ENCODE measurements around the gene GEMIN7.
"Not testable (repeated sequence)": the region's sequence is repeated elsewhere in the genome, so short reads cannot be mapped to it uniquely, and the experiment has no call there.

GEMIN7 gene

GRCh38 chr19:45104658-45105349, 25.7 kb downstream of the GEMIN7 start:
- DNase-seq (ENCODE audit: low spot score) = no peak

DNA sequence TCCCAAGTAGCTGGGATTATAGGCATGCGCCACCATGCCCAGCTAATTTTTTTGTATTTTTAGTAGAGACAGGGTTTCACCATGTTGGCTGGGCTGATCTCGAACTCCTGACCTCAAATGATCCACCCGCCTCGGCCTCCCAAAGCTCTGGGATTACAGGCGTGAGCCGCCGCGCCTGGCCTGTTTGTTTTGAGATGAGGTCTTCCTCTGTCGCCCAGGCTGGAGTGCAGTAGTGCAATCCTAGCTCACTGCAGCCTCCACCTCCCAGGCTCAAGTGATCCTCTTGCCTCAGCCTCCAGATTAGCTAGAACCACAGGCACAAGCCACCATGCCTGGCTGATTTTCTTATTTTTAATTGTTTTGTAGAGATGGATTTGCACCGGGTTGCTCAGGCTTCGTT, 27.3 kb downstream of the GEMIN7 start:
- not testable (repeated sequence) for DNase-seq (ENCODE audit: low spot score)

DNA sequence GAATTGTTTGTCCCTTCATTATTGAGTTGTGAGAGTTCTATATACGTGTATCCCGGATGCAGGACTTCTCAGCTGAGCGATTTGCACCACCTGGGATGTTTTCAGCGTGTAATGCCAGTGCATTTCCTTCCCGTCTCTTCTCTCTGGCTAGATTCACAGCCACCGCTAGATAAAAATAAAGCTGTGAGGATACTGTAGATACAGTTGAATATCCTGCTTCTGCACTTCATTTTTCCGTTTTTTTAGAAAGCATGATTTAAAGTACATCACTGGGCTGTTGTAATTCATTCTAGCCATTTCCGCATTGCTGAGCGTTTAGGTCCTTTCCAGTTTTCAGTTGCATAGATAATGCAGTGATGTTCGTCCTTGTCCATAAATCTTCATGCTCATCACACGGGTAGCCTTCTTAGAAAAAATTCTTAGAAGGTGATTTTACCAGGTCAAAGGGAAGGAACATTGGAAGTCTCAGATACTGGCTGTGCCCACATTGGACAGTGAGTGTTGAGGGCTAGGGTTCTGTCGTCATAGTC, 28.6 kb downstream of the GEMIN7 start:
- DNase-seq (ENCODE audit: low spot score) = no peak

DNA sequence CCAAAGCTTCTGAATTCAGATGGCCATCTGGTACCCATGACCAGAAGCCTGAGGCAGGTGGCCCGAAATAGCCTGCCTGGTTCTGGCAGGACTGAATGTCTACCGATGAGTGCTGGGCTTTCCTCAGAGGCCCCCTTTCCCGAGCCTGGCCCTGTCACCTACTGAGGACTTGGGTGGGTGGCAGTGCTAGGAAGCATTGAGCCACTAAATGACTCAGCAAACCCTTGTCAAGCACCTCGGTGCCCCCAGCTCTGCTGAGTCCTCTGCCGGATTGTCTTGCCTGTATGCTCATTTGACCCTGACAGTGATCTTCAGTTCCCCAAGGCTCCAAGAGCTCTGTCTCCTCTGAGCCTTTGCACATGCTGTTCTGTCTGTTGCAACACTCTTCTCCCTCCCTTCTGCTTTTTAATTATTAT, 31.8 kb downstream of the GEMIN7 start:
- DNase-seq (ENCODE audit: low spot score) = no peak

GRCh38 chr19:45112111-45112827, 33.2 kb downstream of the GEMIN7 start:
- DNase-seq (ENCODE audit: low spot score) = no peak

DNA sequence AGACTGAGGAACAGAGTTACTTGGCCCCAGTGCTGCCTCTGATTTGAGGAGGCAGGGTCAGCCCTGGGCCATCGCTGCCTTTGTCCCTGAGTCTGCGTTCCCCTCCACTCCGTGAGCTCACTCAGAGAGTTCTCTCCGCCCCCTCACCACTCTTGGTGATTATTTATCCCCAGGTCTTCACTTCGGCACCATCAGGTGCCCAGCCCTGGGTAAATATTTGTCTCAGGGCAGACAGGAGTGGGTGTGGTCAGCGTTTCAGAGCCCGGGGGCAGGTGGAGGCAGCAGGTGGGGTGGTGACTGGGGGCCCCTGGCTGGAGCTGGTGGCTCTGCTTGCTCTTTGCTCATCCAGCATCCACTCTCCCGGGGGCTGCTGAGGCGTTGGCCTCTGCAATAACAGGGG, 34.6 kb downstream of the GEMIN7 start:
- no peak for DNase-seq (ENCODE audit: low spot score)

DNA sequence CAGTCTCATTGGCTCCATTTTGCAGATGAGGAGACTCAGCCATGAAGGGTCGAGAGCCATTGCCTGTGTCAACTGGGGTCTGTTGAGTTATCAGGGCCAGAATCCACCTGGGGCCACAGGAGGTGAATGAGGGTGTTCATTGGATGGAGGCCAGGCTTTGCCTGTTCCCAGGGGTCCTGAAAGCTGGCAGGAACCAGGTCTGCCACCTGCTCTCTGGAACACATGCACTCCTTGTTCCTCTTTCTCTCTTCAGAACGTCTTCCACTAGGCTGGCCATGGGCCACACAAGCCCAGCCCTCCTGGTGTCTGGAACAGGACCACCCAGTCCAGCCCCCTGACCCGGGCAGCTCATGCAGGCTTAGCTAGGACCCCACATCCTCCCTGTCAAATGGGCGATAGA, 35.1 kb downstream of the GEMIN7 start:
- no peak for DNase-seq (ENCODE audit: low spot score)

DNA sequence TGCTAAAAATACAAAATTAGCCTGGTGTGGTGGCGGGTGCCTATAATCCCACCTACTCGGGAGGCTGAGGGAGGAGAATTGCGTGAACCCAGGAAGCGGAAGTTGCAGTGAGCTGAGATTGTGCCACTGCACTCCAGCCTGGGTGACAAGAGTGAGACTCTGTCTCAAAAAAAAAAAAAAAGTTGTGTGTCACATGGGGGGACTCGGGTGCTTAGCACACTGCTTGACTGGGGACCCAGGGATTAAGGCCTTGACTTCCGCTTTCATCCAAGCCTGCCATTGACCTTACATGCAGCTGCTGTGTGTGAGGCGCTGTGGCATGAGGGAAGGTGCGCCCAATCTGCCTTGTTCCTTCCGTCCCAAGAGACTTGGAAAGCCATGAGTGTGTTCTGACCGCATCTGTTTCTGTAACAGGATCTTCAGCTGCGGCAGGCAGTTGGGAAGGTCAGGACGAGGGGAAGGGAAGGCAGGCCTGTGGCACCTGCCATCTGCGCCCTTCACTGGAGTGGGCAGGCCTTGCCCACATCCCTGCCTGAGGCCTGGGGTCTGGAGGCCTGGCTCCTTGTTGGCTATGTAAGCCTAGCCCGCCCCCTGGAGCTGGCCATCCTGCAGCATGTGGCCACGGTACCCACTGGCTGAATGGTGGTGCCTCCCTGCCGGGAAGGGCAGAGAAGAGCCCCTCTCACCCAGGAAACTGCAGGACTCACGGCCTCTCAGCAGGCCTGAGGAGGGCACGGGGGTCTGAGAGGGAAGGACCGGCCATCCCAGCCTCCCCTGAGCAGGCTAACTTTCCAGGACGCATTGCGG, 37.0 kb downstream of the GEMIN7 start:
- DNase-seq (ENCODE audit: low spot score) = no peak

DNA sequence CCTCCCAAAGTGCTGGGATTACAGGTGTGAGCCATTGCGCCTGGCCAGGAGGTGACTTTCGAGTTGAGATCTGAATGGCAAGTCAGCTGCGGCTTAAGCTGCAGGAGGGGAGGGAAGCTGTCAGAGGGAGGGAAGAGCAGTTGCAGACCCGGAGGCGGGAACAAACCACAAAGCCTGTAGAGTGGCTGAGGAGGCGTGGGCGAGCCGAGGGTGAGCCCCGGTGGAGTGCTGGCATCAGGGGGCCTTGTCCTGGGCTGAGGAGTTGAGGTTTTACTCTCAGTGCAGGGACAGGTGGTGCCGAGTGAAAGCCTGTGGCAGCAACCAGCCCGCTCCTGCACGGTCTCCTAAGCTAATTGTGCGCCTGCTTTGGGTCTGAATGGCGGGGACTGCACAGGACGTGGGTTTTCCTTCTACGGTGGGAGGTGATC, 38.1 kb downstream of the GEMIN7 start:
- peak; percentile 23 for DNase-seq (ENCODE audit: low spot score)

DNA sequence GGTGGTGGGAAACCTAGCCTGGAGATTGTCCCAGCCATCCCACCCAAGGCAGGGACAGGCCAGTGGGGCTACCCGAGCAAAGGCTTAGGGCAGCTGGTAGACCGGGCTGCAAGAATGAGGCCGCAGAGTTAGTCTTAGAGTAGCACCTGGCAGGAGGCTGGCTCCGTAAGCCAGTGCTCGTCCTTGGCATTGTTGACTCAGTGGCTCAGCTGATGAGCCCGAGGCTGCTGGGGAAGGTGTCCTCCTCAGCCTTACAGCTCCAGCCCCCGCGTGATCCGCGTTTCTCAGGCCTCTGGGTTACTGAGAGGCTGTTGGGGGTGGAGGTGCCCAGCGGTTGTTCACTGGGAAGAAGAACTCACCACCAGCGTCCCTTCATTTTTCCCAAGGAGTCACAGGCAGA, 38.6 kb downstream of the GEMIN7 start:
- no peak for DNase-seq (ENCODE audit: low spot score)

DNA sequence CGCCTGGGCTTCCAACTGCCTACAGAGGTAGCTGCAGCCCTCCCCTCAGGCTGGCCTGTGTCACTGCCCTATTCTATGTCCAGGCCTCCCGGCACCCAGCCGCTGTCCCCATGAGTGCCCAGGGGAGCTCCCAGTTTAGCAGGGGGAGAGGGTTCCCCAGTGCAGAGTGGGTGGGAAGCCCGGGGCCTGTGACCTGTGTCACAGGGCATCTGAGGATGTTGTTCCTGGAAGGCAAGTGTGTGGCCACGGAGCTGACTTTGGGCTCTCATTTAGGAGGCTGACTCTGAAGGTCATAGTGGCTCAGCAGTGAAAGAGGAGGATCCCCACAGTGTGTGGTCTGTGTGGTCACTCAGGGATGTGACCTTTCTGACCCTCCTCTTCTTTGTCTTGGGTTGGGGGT, 39.0 kb downstream of the GEMIN7 start:
- DNase-seq (ENCODE audit: low spot score) = no peak

DNA sequence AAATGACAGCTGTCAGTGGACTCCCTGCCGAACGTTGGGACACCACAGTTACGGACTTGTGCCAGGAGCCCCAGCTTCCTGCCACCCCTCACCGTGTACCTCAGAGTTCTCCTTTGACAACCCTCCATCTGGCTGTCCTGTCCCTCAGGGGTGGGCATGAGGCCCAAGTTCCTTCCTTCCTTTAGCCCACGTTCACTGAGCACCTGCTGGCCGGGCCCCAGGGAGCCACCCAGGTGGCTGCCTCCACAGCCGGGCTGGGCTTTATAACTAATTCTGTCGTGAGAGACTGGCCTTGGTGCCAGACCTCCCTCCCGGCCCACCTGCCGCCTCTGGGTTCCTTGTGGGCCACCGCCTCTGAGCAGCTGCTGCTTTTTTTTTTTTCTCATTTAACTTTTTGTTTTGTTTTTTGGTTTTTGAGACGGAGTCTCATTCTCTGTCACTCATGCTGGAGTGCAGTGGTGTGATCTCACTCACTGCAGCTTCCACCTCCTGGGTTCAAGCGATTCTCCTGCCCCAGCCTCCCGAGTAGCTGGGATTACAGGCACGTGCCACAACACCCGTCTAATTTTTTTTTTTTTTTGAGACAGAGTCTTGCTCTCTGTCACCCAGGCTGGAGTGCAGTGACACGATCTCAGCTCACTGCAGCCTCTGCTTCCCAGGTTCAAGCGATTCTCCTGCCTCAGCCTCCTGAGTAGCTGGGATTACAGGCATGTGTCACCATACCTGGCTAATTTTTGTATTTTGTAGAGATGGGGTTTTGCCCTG, 39.7 kb downstream of the GEMIN7 start:
- DNase-seq (ENCODE audit: low spot score) = not testable (repeated sequence)

DNA sequence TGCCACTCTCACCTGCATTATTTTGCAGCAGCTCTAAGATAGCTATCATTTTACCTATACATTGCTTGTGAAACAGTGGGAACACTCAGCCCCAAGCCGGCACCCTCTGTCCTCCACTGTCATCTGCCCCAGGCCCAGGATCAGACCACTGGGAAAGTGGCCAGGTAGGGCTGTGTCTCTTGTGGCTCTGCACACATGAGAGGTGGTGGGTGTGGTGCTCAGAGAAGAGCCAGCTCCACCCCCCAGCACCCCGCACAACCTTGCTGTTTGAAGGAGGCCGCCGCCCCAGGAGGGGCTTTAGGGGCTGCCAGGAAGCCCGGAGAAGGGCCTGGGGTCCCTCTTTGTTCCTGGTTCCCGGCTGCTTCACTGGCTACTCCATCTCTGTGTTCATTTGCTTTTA, 40.5 kb downstream of the GEMIN7 start:
- DNase-seq (ENCODE audit: low spot score) = no peak

GRCh38 chr19:45121827-45122345, 42.8 kb downstream of the GEMIN7 start:
- DNase-seq (ENCODE audit: low spot score) = no peak

- no peak for DNase-seq (ENCODE audit: low spot score)
Measured at GRCh38 chr19:45122832-45123231, 43.8 kb downstream of the GEMIN7 start.

DNA sequence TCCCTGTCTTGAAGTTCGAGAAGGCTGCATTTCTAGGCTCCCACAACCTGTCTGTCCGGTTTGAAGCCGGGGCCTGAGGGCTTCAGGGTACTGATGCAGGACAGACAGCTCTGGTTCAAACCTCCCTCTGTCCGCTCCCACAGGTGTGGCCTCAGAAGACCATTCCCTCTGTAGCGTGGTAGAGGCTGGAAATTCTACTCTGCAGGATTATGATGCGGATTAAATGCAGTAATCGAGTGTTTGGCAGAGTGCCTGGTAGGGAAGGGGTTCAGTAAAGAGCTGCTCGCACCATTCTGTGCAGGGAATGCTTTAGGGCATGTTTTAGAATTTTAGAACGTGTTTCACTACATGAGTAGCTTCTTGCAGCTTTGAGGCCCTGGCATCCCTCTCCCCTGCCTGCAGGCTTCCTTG, 44.4 kb downstream of the GEMIN7 start:
- DNase-seq (ENCODE audit: low spot score) = no peak

GRCh38 chr19:45124021-45124420, 45.0 kb downstream of the GEMIN7 start:
- no peak for DNase-seq (ENCODE audit: low spot score)

GRCh38 chr19:45125360-45125759, 46.3 kb downstream of the GEMIN7 start:
- DNase-seq (ENCODE audit: low spot score) = no peak

- DNase-seq (ENCODE audit: low spot score) = peak; percentile 66
Measured at GRCh38 chr19:45125975-45126493, 47.0 kb downstream of the GEMIN7 start.

DNA sequence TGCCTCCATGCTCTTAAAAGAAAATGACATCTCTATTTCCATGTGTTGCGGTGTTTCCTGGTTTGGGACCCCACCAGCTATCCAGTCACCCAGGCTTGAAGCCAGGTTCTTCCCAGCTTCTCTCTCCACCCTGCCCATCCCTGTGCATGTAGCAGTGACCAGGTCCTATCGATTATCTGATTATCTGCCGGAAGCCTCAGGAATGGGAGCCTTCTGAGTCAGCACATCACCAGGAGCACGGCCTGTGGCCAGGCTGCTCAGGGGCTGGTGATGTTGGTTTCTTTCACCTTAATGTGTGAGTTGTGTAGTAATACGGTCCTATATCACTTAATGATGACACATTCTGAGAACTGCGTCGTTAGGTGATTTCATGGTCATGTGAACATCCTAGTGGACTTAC, 47.6 kb downstream of the GEMIN7 start:
- DNase-seq (ENCODE audit: low spot score) = no peak

DNA sequence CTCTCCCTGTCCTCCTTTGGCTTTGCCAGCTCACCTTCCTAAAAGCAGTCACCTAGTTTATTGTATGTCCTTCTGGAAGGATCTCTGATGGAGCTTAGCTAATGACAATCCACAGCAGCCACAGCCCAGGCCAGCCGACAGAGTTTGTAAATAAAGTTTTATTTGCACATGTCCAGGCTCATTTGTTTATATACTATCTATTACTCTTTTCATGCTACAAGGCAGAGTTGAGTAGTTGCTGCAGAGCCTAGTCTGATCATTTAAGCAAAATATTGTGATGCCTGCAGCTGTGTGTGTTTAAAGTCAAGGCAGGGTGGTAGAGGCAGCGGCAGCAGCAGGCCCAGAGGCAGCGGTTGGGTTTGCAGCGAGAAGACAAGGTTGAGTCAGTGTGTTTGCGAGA, 49.1 kb downstream of the GEMIN7 start:
- DNase-seq (ENCODE audit: low spot score) = no peak

Data from CD4-positive, alpha-beta T cell treated with Interleukin-15 for 4 hours (primary cell).